H1 (cell line): ENCODE results near the gene DPM3.

Source experiments
- POLR2A ChIP-seq, 2 experiments: IDR thresholded peaks; 1 replicate in 1 of 2; 2 replicates in 1 of 2; pipeline ENCODE4 v1.6.1; 2011; ENCODE audit warnings: low read depth in 2 of 2, low read length in 2 of 2, mild to moderate bottlenecking in 2 of 2; ENCODE audit errors: control extremely low read depth in 1 of 2
- POLR2AphosphoS5 ChIP-seq: IDR thresholded peaks from 2 replicates; pipeline ENCODE4 v1.6.1; 2011; ENCODE audit warnings: low read depth, low read length
- TAF1 ChIP-seq: IDR thresholded peaks from 2 replicates; pipeline ENCODE4 v1.6.1; 2011; ENCODE audit warnings: mild to moderate bottlenecking, low read depth, low read length
- TF ChIP-seq, protein P1 (sequence below), 3 experiments: IDR thresholded peaks; 1 replicate in 2 of 3; 2 replicates in 1 of 3; pipeline versions ENCODE4 v1.5.1 to v1.6.1; 2011; ENCODE audit warnings: low read length in 3 of 3, mild to moderate bottlenecking in 3 of 3, inconsistent platforms in 2 of 3, low read depth in 1 of 3, moderate library complexity in 1 of 3; ENCODE audit not compliant: insufficient read depth in 1 of 3; ENCODE audit errors: control extremely low read depth in 1 of 3
- TF ChIP-seq, protein P2 (sequence below): IDR thresholded peaks from 2 replicates; pipeline ENCODE4 v1.6.1; 2011; ENCODE audit warnings: low read depth, mild to moderate bottlenecking, low read length; ENCODE audit not compliant: insufficient read depth

DNA sequence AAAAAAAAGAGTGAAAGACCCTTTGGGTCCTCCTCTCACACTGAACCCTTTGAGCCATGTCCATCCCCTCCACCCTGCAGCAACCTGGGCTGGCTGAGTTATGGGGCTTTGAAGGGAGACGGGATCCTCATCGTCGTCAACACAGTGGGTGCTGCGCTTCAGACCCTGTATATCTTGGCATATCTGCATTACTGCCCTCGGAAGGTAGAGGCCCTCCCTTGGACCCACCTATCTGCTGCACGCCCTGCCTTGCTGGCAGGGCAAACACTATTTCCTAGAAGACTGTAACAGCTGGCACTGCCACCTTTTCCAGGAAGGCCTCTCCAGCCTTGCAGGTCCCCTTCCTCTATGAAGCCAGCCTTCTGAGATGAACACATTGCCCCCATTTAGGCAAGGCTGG is 3.6 kb downstream of the DPM3 start:
- TF ChIP-seq POLR2A (IDR thresholded peaks at IDR 0.05; ENCODE audit: control extremely low read depth in 1 of 2, low read depth in 2 of 2, low read length in 2 of 2), result no peak
- TF ChIP-seq, protein P1, sequence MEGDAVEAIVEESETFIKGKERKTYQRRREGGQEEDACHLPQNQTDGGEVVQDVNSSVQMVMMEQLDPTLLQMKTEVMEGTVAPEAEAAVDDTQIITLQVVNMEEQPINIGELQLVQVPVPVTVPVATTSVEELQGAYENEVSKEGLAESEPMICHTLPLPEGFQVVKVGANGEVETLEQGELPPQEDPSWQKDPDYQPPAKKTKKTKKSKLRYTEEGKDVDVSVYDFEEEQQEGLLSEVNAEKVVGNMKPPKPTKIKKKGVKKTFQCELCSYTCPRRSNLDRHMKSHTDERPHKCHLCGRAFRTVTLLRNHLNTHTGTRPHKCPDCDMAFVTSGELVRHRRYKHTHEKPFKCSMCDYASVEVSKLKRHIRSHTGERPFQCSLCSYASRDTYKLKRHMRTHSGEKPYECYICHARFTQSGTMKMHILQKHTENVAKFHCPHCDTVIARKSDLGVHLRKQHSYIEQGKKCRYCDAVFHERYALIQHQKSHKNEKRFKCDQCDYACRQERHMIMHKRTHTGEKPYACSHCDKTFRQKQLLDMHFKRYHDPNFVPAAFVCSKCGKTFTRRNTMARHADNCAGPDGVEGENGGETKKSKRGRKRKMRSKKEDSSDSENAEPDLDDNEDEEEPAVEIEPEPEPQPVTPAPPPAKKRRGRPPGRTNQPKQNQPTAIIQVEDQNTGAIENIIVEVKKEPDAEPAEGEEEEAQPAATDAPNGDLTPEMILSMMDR (IDR thresholded peaks at IDR 0.05; ENCODE audit: control extremely low read depth in 1 of 3, insufficient read depth in 1 of 3, low read depth in 1 of 3, low read length in 3 of 3), result no peak
- no peak for TF ChIP-seq POLR2AphosphoS5
- TF ChIP-seq TAF1, result no peak
- TF ChIP-seq, protein P2, sequence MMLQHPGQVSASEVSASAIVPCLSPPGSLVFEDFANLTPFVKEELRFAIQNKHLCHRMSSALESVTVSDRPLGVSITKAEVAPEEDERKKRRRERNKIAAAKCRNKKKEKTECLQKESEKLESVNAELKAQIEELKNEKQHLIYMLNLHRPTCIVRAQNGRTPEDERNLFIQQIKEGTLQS, result no peak
